NB4 (cell line): Measurements from ENCODE around the gene KRT82.

Experiments
- CTCF ChIP-seq: IDR thresholded peaks from one replicate; pipeline ENCODE4 v1.5.1; 2012; ENCODE audit warnings: low read depth, low read length
- MYC ChIP-seq: IDR thresholded peaks from 2 replicates; pipeline ENCODE4 v1.6.1; 2011; ENCODE audit warnings: low read depth, low read length
- POLR2A ChIP-seq: IDR thresholded peaks from 2 replicates; pipeline ENCODE4 v1.6.1; 2011; ENCODE audit warnings: mild to moderate bottlenecking; ENCODE audit not compliant: insufficient read length; ENCODE audit errors: extremely low read depth
- TF ChIP-seq, protein P1 (sequence below): IDR thresholded peaks from 2 replicates; pipeline ENCODE4 v1.6.1; 2011; ENCODE audit warnings: low read depth, low read length

GRCh38 chr12:52402377-52402776 is 3.8 kb downstream of the KRT82 start:
- TF ChIP-seq CTCF (no peak), MYC (no peak), POLR2A (no peak)
- TF ChIP-seq, protein P1, sequence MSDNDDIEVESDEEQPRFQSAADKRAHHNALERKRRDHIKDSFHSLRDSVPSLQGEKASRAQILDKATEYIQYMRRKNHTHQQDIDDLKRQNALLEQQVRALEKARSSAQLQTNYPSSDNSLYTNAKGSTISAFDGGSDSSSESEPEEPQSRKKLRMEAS = no peak
